ENCODE data around the gene SPATA2L.

DNA sequence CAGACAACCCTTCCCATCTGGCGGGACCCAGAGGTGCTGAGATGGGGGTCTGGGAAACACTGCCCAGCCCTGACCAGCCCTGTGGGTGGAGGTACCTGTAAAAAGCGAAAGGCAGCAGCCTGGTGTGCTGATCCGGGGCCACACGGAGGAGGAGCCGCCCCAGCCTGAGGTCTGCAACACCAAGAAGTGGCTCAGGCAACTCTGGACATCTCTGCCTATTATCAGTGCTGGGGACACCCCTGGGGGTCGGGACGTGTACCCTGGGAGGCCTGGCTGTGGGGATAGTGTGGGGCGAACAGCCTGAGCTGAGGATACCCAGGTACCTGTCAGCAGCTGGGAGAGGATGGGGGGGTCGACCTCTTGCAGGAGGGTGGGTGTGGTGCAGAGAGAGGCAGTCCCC lies 37.9 kb upstream of the SPATA2L start:
- no peak for TF ChIP-seq EZH2phosphoT487 (conservative IDR thresholded peaks at IDR 0.05; ENCODE audit: low read length)
- TF ChIP-seq, protein P1, sequence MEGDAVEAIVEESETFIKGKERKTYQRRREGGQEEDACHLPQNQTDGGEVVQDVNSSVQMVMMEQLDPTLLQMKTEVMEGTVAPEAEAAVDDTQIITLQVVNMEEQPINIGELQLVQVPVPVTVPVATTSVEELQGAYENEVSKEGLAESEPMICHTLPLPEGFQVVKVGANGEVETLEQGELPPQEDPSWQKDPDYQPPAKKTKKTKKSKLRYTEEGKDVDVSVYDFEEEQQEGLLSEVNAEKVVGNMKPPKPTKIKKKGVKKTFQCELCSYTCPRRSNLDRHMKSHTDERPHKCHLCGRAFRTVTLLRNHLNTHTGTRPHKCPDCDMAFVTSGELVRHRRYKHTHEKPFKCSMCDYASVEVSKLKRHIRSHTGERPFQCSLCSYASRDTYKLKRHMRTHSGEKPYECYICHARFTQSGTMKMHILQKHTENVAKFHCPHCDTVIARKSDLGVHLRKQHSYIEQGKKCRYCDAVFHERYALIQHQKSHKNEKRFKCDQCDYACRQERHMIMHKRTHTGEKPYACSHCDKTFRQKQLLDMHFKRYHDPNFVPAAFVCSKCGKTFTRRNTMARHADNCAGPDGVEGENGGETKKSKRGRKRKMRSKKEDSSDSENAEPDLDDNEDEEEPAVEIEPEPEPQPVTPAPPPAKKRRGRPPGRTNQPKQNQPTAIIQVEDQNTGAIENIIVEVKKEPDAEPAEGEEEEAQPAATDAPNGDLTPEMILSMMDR (IDR thresholded peaks at IDR 0.05; ENCODE audit: insufficient read depth, low read length, poor library complexity, severe bottlenecking), result no peak
